Endothelial cell of umbilical vein (primary cell): Measurements from ENCODE around the gene MTTP. TPM values are rescaled to one million over a fixed set of nuclear protein-coding genes. Genes with fewer than 3 reads are reported as not detected.

Experiments used
- BruUV-seq: library from RNA; stranded (reverse); fragments of 400-500 nt; replicated peaks from 2 replicates; lab custom pipeline; 2021; lab: Mats Ljungman, UMichigan
- CTCF ChIA-PET: fragments of 300-600, 350-600 bp; sonication (Branson Sonifier 250); formaldehyde crosslinking; loops from one replicate; lab custom pipeline; 2021; ENCODE audit warnings: antibody characterized with exemption, inconsistent platforms; lab: Charles Lee
- POLR2A ChIA-PET: fragments of 300-600, 350-600 bp; sonication (Branson Sonifier 250); formaldehyde crosslinking; loops from one replicate; lab custom pipeline; 2021; ENCODE audit warnings: antibody characterized with exemption, inconsistent platforms; lab: Charles Lee
- DNase-seq: peaks from one replicate; pipeline ENCODE4 v3.0.0-alpha.2; 2011; ENCODE audit warnings: low read depth, low spot score
- FAIRE-seq: peaks from 2 replicates; lab custom pipeline; 2011; peaks lifted over from hg19 to GRCh38; lab: Jason Lieb, UNC
- H2AFZ ChIP-seq: 2 replicates; pipeline ENCODE4 v1.6.0; 2012; ENCODE audit warnings: low read depth, low read length, control low read depth, inconsistent platforms
- H3K27ac ChIP-seq: 2 replicates; pipeline ENCODE4 v1.5.1; 2011; ENCODE audit warnings: low read depth, mild to moderate bottlenecking, control low read depth, low read length, moderate library complexity; ENCODE audit not compliant: insufficient read depth
- H3K27me3 ChIP-seq, 2 experiments: 2 replicates each; pipeline versions ENCODE4 v1.6.0 to v1.6.1; 2011; ENCODE audit warnings: low read length in 2 of 2, mixed read lengths in 1 of 2; ENCODE audit not compliant: control insufficient read depth in 2 of 2, insufficient read depth in 2 of 2
- H3K36me3 ChIP-seq, 2 experiments: 2 replicates in 1 of 2; 3 replicates in 1 of 2; pipeline ENCODE4 v1.5.1; 2011; ENCODE audit warnings: low read length in 2 of 2, mild to moderate bottlenecking in 1 of 2, moderate library complexity in 1 of 2; ENCODE audit not compliant: control insufficient read depth in 2 of 2, insufficient read depth in 2 of 2; ENCODE audit errors: extremely low read depth in 1 of 2
- H3K4me1 ChIP-seq: 3 replicates; pipeline ENCODE4 v1.5.1; 2011; ENCODE audit warnings: mild to moderate bottlenecking, low read length; ENCODE audit not compliant: control insufficient read depth, insufficient read depth; ENCODE audit errors: extremely low read depth
- H3K4me2 ChIP-seq: 2 replicates; pipeline ENCODE4 v1.6.1; 2011; ENCODE audit warnings: low read length, control low read depth, mixed read lengths; ENCODE audit not compliant: insufficient read depth
- H3K4me3 ChIP-seq, 3 experiments: fragments of 200-600 bp in 1 of 3; sonication (generic), shearing (Covaris generic) in 1 of 3; replicated peaks in 1 of 3; 2 replicates each; pipeline ENCODE4 v1.5.1; 2011 to 2016; ENCODE audit warnings: control low read depth in 3 of 3, low read length in 3 of 3, mild to moderate bottlenecking in 2 of 3, inconsistent platforms in 1 of 3, low read depth in 1 of 3, moderate library complexity in 1 of 3; ENCODE audit not compliant: insufficient read depth in 1 of 3
- H3K79me2 ChIP-seq: 2 replicates; pipeline ENCODE4 v1.6.0; 2012; ENCODE audit warnings: low read length, inconsistent platforms; ENCODE audit not compliant: control insufficient read depth, insufficient read depth
- H3K9ac ChIP-seq: replicated peaks from 2 replicates; pipeline ENCODE3; 2011; ENCODE audit warnings: low read length, control low read depth; ENCODE audit not compliant: insufficient read depth; ENCODE audit errors: extremely low read depth
- H3K9me1 ChIP-seq: replicated peaks from 3 replicates; pipeline ENCODE4 v1.6.0; 2011; ENCODE audit warnings: mild to moderate bottlenecking, low read length; ENCODE audit not compliant: control insufficient read depth, insufficient read depth; ENCODE audit errors: extremely low read depth
- H3K9me3 ChIP-seq: replicated peaks from 2 replicates; pipeline ENCODE4 v1.5.1; 2012; ENCODE audit warnings: low read length, inconsistent platforms; ENCODE audit not compliant: control insufficient read depth, insufficient read depth
- H4K20me1 ChIP-seq: replicated peaks from 2 replicates; pipeline ENCODE3; 2011; ENCODE audit warnings: mild to moderate bottlenecking, low read length; ENCODE audit not compliant: control insufficient read depth, insufficient read depth; ENCODE audit errors: extremely low read depth
- EZH2 ChIP-seq: IDR thresholded peaks from 2 replicates; pipeline ENCODE4 v1.6.1; 2012; ENCODE audit warnings: borderline replicate concordance, low read depth, mild to moderate bottlenecking, moderate library complexity, low read length, inconsistent platforms; ENCODE audit not compliant: severe bottlenecking
- FOS ChIP-seq: IDR thresholded peaks from 2 replicates; pipeline ENCODE4 v1.6.1; 2011; ENCODE audit warnings: mild to moderate bottlenecking, low read length, moderate library complexity, borderline replicate concordance; ENCODE audit not compliant: insufficient read depth
- GATA2 ChIP-seq: IDR thresholded peaks from 2 replicates; pipeline ENCODE4 v1.7.0; 2011; ENCODE audit warnings: low read depth, mild to moderate bottlenecking, moderate library complexity, mixed read lengths, low read length; ENCODE audit not compliant: insufficient read length, insufficient read depth
- JUN ChIP-seq: IDR thresholded peaks from 2 replicates; pipeline ENCODE4 v1.6.1; 2011; ENCODE audit warnings: borderline replicate concordance, low read depth; ENCODE audit not compliant: insufficient read length, insufficient read depth
- MAX ChIP-seq: IDR thresholded peaks from 2 replicates; pipeline ENCODE4 v1.6.1; 2011; ENCODE audit not compliant: insufficient read depth, insufficient read length
- POLR2A ChIP-seq: IDR thresholded peaks from 2 replicates; pipeline ENCODE4 v1.6.1; 2012; ENCODE audit warnings: low read depth, mild to moderate bottlenecking, control low read depth, low read length
- POLR2AphosphoS5 ChIP-seq: IDR thresholded peaks from 2 replicates; pipeline ENCODE4 v1.6.1; 2012; ENCODE audit warnings: low read depth, mild to moderate bottlenecking, control low read depth, low read length, moderate library complexity; ENCODE audit not compliant: insufficient read depth
- dilution Hi-C: fragments of 300-500 bp; cut with MboI; formaldehyde crosslinking; loops from one replicate; pipeline ENCODE4 v1.15.0; 2019; ENCODE audit warnings: low sequenced_read_pairs; ENCODE audit not compliant: extremely low pct_ligation_motif_present
- intact Hi-C: fragments of 100-400 bp; cut with micrococcal nuclease; formaldehyde crosslinking; loops from one replicate; pipeline ENCODE4 v1.10.0; 2022
- polyA plus RNA-seq, 4 experiments: library from polyadenylated mRNA; depleted of rRNA in 3 of 4; stranded (reverse) in 3 of 4; unstranded in 1 of 4; fragments of >200 nt; gene quantifications; 2 replicates each; pipeline versions ENCODE4 v1.2.1 to v1.2.3, GENCODE V29; 2011 to 2012; ENCODE audit warnings: missing spikeins in 1 of 4
- total RNA-seq: library from RNA; stranded (reverse); gene quantifications from 2 replicates; pipeline ENCODE4 v1.2.3, GENCODE V29; 2021

MTTP gene
- total and polyA plus RNA-seq, 2 donors (not counting 3 experiments of a cell fraction or from before 2014, with no cell fraction given) = not detected

GRCh38 chr4:99658666-99659065, 84.0 kb downstream of the MTTP start:
- DNase-seq (no peak), FAIRE-seq (no peak)
- no peak overlapping the region for H3K27ac ChIP-seq
- intact Hi-C loops (no loop called here), dilution Hi-C loops (no loop called here)
- no peaks in the 10 kb centered on the region for H4K20me1 ChIP-seq
- ChIA-PET POLR2A (no interaction called here), CTCF (no interaction called here)
- TF ChIP-seq POLR2A (no peak), GATA2 (no peak), MAX (no peak), EZH2 (no peak)
- no peak overlapping the region for H3K4me3 ChIP-seq
- BruUV-seq = no TSS peak
- no peaks in the 10 kb centered on the region for H3K36me3 ChIP-seq
- no peaks in the 10 kb centered on the region for H3K79me2 ChIP-seq
- no peaks in the 10 kb centered on the region for H3K27me3 ChIP-seq
- H3K4me1 ChIP-seq = no peaks in the 10 kb centered on the region
- no peak overlapping the region for H3K4me2 ChIP-seq
- H3K9ac ChIP-seq = no peak overlapping the region
- no peak overlapping the region for H2AFZ ChIP-seq
- H3K9me3 ChIP-seq = no peaks in the 10 kb centered on the region
- H3K9me1 ChIP-seq = no peaks in the 10 kb centered on the region

DNA sequence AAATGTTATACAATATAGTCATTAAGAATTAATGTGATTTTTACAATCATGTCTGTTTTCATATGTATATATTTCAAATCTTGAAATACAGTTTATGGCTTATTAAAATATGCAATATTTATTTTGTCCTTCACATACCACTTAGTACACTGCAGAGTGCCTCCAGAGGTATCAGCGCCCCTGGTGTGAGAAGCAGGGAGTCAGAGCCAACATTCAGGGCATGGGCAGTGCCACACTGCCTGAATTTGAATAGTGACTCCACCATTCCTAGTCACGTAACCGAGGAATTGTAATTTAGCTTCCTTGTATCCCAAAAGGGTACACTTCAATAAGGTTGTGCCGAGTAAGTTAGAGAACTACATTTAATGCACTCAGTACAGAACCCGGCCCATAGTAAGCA, 87.3 kb downstream of the MTTP start:
- no peaks in the 10 kb centered on the region for H4K20me1 ChIP-seq
- no peak for FAIRE-seq
- no peak overlapping the region for H3K9ac ChIP-seq
- no peaks in the 10 kb centered on the region for H3K79me2 ChIP-seq
- POLR2A ChIA-PET = no interaction called here
- no peaks in the 10 kb centered on the region for H3K4me1 ChIP-seq
- no peak overlapping the region for H3K4me3 ChIP-seq
- DNase-seq = no peak
- TF ChIP-seq POLR2AphosphoS5 = no peak
- TF ChIP-seq MAX = no peak
- TF ChIP-seq EZH2 = no peak
- TF ChIP-seq FOS = no peak
- no peak for TF ChIP-seq GATA2
- TF ChIP-seq JUN = no peak
- no peak for TF ChIP-seq POLR2A
- dilution Hi-C loops (no loop called here), intact Hi-C loops (no loop called here)
- BruUV-seq = no TSS peak
- CTCF ChIA-PET = no interaction called here
- no peak overlapping the region for H3K27ac ChIP-seq
- no peaks in the 10 kb centered on the region for H3K36me3 ChIP-seq
- H3K9me1 ChIP-seq = no peaks in the 10 kb centered on the region
- H2AFZ ChIP-seq = no peak overlapping the region
- no peaks in the 10 kb centered on the region for H3K27me3 ChIP-seq
- H3K4me2 ChIP-seq = no peak overlapping the region
- no peaks in the 10 kb centered on the region for H3K9me3 ChIP-seq
